SU-DHL-6 (cell line): ENCODE data around the gene MYBPH.

Source experiments
- H2AFZ ChIP-seq: fragments of 200-600 bp; sonication (generic); 2 replicates; pipeline ENCODE4 v1.6.1; 2014; ENCODE audit warnings: low read depth, mild to moderate bottlenecking, moderate library complexity, mixed read lengths, antibody characterized with exemption, low read length; ENCODE audit not compliant: severe bottlenecking
- H3F3A ChIP-seq: fragments of 200-600 bp; shearing (Covaris generic); 2 replicates; pipeline ENCODE4 v1.6.0; 2016; ENCODE audit warnings: antibody characterized with exemption, mild to moderate bottlenecking; ENCODE audit not compliant: insufficient read depth
- H3K27ac ChIP-seq: fragments of 200-600 bp; sonication (generic); 2 replicates; pipeline ENCODE4 v1.5.1; 2016; ENCODE audit warnings: low read depth, mild to moderate bottlenecking, low read length, moderate library complexity, mixed read lengths
- H3K27me3 ChIP-seq: fragments of 200-600 bp; sonication (generic), shearing (Covaris generic); 2 replicates; pipeline ENCODE4 v1.6.0; 2014; ENCODE audit warnings: mild to moderate bottlenecking, low read length
- H3K36me3 ChIP-seq: fragments of 200-600 bp; sonication (generic); 2 replicates; pipeline ENCODE4 v1.6.1; 2014; ENCODE audit warnings: mild to moderate bottlenecking, low read length, mixed read lengths
- H3K4me2 ChIP-seq: fragments of 300-600, 200-600 bp; shearing (Covaris generic), sonication (generic); 2 replicates; pipeline ENCODE4 v1.6.0; 2014; ENCODE audit warnings: low read length, low read depth, mild to moderate bottlenecking; ENCODE audit not compliant: poor library complexity, severe bottlenecking
- H3K4me3 ChIP-seq: fragments of 200-600 bp; sonication (generic); 2 replicates; pipeline ENCODE4 v1.5.1; 2014; ENCODE audit warnings: antibody characterized with exemption, low read length, mild to moderate bottlenecking, mixed read lengths; ENCODE audit not compliant: insufficient read depth, poor library complexity, severe bottlenecking
- H3K79me2 ChIP-seq: fragments of 200-600 bp; sonication (generic); 2 replicates; pipeline ENCODE4 v1.6.1; 2014; ENCODE audit warnings: mild to moderate bottlenecking, low read length, moderate library complexity; ENCODE audit not compliant: insufficient read depth
- H3K9ac ChIP-seq: fragments of 200-600 bp; sonication (generic); 2 replicates; pipeline ENCODE4 v1.7.0; 2014; ENCODE audit warnings: mild to moderate bottlenecking, low read length
- H3K9me2 ChIP-seq: fragments of 200-600 bp; sonication (generic); replicated peaks from 2 replicates; pipeline ENCODE4 v1.6.1; 2014; ENCODE audit warnings: low read length; ENCODE audit not compliant: insufficient read depth
- H3K9me3 ChIP-seq: fragments of 200-600 bp; sonication (generic); 2 replicates; pipeline ENCODE4 v1.6.1; 2014; ENCODE audit warnings: low read length, mixed read lengths; ENCODE audit not compliant: insufficient read depth
- H4K20me1 ChIP-seq: fragments of 200-600 bp; sonication (generic); 2 replicates; pipeline ENCODE4 v1.6.1; 2014; ENCODE audit warnings: low read depth, mild to moderate bottlenecking, antibody characterized with exemption, low read length, moderate library complexity, mixed read lengths
- CTCF ChIP-seq: fragments of 200-600 bp; sonication (generic); IDR thresholded peaks from one replicate; pipeline ENCODE4 v1.5.1; 2017; ENCODE audit warnings: antibody characterized with exemption, mild to moderate bottlenecking, low read length, moderate library complexity; ENCODE audit not compliant: insufficient read depth, poor library complexity, severe bottlenecking
- EZH2phosphoT487 ChIP-seq: fragments of 200-600 bp; sonication (generic), shearing (Covaris generic); conservative IDR thresholded peaks from 2 replicates; pipeline ENCODE4 v1.6.1; 2018; ENCODE audit warnings: mild to moderate bottlenecking, antibody characterized with exemption, low read length, moderate library complexity, mixed read lengths

Gene MYBPH

GRCh38 chr1:203158960-203159665, 16.5 kb downstream of the MYBPH start:
- no peaks in the 10 kb centered on the region for H3K9me2 ChIP-seq
- H3K9ac ChIP-seq: no peak overlapping the region
- no peak overlapping the region for H3K4me3 ChIP-seq
- H2AFZ ChIP-seq: no peak overlapping the region
- TF ChIP-seq CTCF (no peak), EZH2phosphoT487 (no peak)
- H3K36me3 ChIP-seq: no peaks in the 10 kb centered on the region
- H3K79me2 ChIP-seq: no peaks in the 10 kb centered on the region
- H3K27ac ChIP-seq: no peak overlapping the region
- no peaks in the 10 kb centered on the region for H3K9me3 ChIP-seq
- H3K27me3 ChIP-seq: no peaks in the 10 kb centered on the region; the same call in 1 of the 2 replicates
- H4K20me1 ChIP-seq: no peaks in the 10 kb centered on the region
- no peak overlapping the region for H3K4me2 ChIP-seq
- H3F3A ChIP-seq: no peaks in the 10 kb centered on the region

GRCh38 chr1:203158423-203158822, 17.2 kb downstream of the MYBPH start:
- no peak overlapping the region for H2AFZ ChIP-seq
- H3K27ac ChIP-seq: no peak overlapping the region
- H3F3A ChIP-seq: no peaks in the 10 kb centered on the region
- no peak overlapping the region for H3K4me3 ChIP-seq
- H3K36me3 ChIP-seq: no peaks in the 10 kb centered on the region
- no peak overlapping the region for H3K9ac ChIP-seq
- H4K20me1 ChIP-seq: no peaks in the 10 kb centered on the region
- H3K27me3 ChIP-seq: no peaks in the 10 kb centered on the region; the same call in 1 of the 2 replicates
- no peaks in the 10 kb centered on the region for H3K9me2 ChIP-seq
- H3K4me2 ChIP-seq: no peak overlapping the region
- no peaks in the 10 kb centered on the region for H3K79me2 ChIP-seq
- TF ChIP-seq EZH2phosphoT487: no peak
- no peaks in the 10 kb centered on the region for H3K9me3 ChIP-seq

- H3K9me2 ChIP-seq: no peaks in the 10 kb centered on the region
- TF ChIP-seq CTCF (no peak), EZH2phosphoT487 (no peak)
- no peak overlapping the region for H2AFZ ChIP-seq
- no peak overlapping the region for H3K4me3 ChIP-seq
- no peaks in the 10 kb centered on the region for H3K9me3 ChIP-seq
- no peaks in the 10 kb centered on the region for H3K36me3 ChIP-seq
- no peaks in the 10 kb centered on the region for H3K79me2 ChIP-seq
- H4K20me1 ChIP-seq: no peaks in the 10 kb centered on the region
- H3K9ac ChIP-seq: no peak overlapping the region
- H3F3A ChIP-seq: no peaks in the 10 kb centered on the region
- H3K4me2 ChIP-seq: no peak overlapping the region
- H3K27ac ChIP-seq: no peak overlapping the region
- H3K27me3 ChIP-seq: no peaks in the 10 kb centered on the region; the same call in 1 of the 2 replicates
Observed at GRCh38 chr1:203156280-203156679, 19.3 kb downstream of the MYBPH start.

GRCh38 chr1:203153989-203154821, 21.4 kb downstream of the MYBPH start:
- H3K27ac ChIP-seq: no peak overlapping the region
- H3K36me3 ChIP-seq: no peaks in the 10 kb centered on the region
- no peak overlapping the region for H3K4me3 ChIP-seq
- H3F3A ChIP-seq: no peaks in the 10 kb centered on the region
- H3K79me2 ChIP-seq: no peaks in the 10 kb centered on the region
- H3K9me3 ChIP-seq: no peaks in the 10 kb centered on the region
- H3K9me2 ChIP-seq: no peaks in the 10 kb centered on the region
- no peaks in the 10 kb centered on the region for H4K20me1 ChIP-seq
- no peaks in the 10 kb centered on the region; the same call in 1 of the 2 replicates for H3K27me3 ChIP-seq
- no peak overlapping the region for H3K4me2 ChIP-seq
- TF ChIP-seq CTCF: no peak
- no peak for TF ChIP-seq EZH2phosphoT487
- H2AFZ ChIP-seq: no peak overlapping the region
- H3K9ac ChIP-seq: no peak overlapping the region
